NCI-H2107 treated with DMSO at 0.1 percent for 48 hours (cell line): Measurements from ENCODE around the gene LTBP3.

Source experiments
- DNase-seq: peaks from one replicate; lab custom pipeline; 2025; ENCODE audit not compliant: unreplicated experiment; lab: John Stamatoyannopoulos, UW

LTBP3 gene

DNA sequence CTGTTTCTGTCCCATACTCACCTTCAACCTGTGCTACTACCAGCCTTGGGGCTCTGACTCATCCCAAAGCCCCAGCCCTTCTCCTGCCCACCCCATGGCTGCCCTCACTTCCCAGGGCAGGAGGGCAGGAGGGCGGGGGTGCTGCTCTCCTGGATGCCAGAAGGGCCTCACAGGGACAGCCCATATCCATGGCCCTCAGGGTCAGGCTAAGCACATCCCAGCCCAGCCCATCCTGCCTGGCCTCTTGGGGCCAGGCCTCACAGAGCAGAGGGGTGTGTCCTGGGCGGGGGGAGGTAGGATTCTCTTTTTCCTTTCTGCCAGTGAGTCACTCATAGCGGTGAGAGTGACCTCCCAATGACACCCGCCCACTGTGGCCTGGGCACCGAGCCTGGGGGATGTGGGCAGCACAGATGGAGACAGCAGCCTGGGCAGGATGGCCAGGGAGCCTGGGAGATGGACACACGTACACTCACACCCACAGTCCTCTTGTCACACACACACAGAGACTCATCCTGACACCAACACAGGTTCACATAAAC is 2.4 kb downstream of the LTBP3 start:
- DNase-seq: no peak

DNA sequence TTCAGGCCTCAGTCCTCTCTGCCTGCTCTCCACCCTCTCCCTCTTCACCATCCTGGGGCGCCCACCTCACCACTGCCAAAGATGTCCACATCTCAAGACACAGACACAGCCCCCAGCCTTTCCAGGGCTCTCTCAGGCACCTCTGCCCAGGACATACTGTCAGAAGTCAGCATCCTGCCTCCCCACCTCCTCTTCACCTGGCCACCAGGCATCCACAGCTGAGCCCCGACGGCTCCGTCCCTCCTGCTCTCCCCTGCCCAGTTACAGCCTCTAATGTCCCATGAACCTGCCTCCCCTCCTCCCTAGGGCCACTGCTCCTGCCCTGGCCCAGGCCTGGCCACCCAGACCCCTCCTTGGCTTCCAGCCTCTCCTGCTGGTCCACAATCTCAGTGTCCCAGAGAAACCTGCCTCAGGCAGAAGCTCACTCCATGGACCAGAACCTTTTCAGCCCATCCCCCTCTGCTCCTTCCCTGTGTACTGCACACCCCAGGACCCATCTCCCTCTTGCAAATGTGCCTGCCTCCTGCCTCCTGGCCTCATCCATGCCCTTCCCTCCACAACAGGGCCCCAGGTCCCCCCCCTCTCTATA is 3.2 kb downstream of the LTBP3 start:
- DNase-seq: no peak

DNA sequence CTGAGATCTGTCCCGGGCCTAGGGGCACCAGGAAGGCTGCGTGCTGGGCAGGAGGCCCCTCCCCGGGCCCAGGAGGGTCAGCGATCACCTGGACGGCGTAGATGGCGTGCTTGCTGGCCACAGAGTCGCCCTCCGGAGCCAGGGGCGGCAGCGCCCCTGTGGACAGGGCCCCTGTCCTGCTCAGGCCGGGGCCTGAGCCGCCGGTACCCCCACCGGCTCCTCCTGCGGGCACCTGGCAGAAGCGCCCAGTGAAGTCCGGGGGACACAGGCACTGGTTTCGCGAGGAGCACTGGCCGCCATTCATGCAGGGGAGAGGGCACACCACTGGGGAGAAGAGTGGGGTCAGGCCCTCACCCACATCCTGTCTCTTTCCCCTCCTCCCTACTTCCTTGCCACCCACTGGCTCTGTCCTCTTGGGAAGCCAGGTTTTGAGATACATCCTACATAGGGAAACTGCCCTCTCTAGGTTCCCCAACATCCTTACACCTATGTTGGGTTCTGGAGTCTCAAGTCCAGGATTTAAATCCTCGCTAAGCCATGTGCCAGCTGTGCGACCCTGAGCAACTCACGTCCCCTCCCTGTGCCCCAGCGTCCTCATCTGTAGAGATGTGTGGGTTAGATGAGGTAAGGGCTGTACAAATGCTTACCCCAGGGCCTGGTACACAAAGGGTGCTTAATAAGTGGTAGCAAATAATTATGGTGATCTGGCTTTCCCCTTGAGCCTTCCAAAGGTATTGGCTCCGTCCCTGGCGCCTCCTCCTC is 3.9 kb downstream of the LTBP3 start:
- no peak for DNase-seq

GRCh38 chr11:65553301-65554001 is 4.7 kb downstream of the LTBP3 start:
- peak; percentile 60 for DNase-seq

DNA sequence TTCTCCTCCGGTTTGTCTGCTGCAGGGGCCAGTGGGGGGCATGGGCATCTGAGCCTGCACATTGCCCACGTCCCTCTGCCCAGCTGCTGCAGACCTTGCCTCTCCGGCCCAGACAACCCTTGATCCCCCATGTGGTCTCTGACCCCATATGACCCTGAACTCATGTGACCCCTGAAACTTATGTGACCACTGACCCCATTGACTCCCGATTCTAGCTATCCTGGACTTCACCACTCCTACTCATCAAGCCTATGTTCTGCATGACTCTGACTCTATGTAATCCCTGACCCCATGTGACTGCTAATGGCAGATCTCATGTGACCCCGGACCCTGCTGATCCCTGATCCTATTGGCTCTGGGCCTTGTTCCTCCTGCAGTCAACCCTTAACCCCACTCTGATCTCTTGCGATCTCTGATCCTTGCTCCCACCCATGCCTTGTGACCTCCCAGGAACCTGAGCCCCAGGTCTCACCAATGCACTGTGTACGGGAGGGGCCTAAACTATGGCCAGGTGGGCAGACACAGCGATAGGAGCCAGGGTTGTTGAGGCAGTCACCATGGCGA is 5.7 kb downstream of the LTBP3 start:
- no peak for DNase-seq

DNA sequence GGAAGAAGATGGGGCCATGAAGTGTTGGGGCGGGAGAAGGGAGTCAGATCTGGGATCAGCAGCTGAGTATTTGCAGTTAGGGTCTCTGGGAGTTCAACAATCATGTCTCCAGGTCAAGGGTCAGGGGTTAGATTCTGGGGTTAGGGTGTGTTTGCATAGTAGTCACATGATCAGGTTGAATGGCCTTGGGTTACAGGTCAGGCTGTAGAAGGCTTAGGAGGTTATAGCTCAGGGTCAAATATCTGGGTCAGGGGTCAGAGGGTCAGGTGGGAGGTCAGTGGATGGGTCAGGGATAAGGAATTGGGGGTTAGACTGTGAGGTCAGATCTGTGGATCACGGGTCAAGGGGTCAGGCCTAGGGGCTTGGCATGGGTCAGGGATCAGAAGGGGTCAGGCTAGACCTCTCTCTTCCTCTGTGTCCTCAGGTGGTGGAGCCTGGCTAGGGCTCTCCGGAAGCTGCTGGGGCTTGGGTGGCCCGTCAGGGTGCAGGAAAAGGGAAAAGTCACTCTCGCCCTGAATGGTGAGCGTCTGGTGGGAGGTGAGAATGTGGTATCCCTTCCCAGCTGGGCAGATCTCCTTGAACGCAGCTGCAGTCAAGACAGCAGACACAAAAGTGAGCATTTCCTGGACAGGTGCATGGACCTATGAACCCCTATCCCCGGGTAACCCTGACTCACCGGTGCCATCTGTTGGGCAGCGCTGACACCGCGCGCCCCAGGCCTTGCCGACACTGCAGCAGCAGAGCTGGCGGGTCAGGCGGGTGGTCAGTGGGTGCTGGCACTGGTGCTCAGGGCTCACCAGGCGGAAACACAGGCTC is 6.4 kb downstream of the LTBP3 start:
- DNase-seq: peak; percentile 93

- no peak for DNase-seq
Measured at GRCh38 chr11:65549096-65549495, 9.1 kb downstream of the LTBP3 start.

- DNase-seq: no peak
Measured at GRCh38 chr11:65548395-65548794, 9.8 kb downstream of the LTBP3 start.

DNA sequence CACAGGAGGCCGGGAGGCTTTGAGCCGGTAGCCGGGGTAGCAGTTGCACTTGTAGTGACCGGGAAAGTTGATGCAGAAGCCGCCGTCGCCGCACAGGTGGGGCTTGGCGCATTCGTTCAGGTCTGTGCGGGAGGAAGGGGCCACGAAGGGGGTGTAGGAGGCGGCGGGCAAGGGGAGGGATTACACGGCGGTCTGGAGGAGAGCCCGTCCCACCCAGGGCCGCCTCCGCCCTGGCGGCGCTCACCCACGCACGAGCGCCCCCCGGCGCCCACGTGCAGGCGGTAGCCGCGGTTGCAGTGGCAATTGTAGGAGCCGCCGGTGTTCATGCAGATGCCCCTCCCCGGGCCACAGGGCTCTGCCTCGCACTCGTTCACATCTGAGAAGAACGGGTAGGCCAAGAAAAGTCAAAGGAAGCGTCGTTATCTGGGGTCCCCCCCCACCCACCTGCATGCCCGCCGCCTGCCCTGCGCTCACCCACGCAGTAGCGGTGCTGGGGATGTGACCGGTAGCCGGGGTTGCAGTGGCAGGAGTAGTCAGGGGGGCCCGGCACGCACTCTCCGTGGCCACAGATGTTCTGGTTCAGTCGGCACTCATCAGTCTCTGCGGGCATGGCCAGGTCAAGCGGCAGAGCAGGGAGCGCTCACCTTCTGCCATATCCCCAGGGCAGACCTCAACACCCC is 10.6 kb downstream of the LTBP3 start:
- no peak for DNase-seq

GRCh38 chr11:65546217-65546958 is 11.8 kb downstream of the LTBP3 start:
- DNase-seq: peak; percentile 32

DNA sequence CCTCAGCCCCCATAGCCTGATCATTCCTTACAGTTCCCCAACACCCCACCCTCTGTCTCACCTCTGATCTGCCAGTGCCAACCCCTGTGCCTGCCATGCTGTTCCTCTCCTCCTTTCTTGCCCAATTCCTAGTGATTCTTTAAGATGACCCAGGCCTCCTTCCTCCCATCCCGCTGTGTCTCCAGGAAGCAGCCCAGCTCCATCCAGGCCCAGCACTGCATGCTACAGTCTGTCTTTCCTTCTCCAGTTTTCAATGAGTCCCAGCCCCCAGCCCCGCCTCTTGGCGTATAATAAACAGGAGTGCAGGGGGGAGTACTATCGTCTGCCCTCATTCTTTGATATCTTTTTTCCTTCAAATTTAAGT is 12.3 kb downstream of the LTBP3 start:
- DNase-seq: no peak

- DNase-seq: no peak
Measured at GRCh38 chr11:65542738-65543390, 15.3 kb downstream of the LTBP3 start.

GRCh38 chr11:65541093-65541982 is 16.8 kb downstream of the LTBP3 start:
- no peak for DNase-seq

GRCh38 chr11:65540290-65541092 is 17.7 kb downstream of the LTBP3 start:
- DNase-seq: peak; percentile 46

DNA sequence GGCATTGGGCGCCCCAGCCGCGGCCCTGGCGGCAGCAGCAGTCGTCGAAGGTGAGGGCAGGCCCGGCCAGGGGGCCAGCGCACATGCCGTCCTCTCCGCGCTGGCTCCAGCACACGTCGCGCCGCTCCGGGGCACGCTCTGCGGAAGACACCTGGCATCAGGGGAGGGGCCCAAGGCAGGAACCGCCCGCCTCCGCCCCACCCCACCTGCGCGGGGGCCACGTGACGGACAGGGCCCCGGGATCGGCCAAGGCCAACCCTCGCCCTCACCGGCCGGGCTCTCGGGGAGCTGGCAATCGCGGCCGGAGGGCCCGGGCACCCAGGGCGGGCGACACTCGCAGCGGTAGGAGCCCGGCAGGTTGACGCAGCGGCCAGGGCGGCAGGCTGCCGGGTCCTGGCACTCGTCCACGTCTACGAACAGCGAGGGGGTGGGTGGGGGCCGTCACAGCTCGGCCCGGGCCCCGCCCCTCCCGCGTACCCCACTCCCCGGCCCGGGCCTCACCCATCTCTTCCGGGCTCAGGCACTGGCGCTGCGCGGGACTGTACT is 18.3 kb downstream of the LTBP3 start:
- DNase-seq: no peak

DNA sequence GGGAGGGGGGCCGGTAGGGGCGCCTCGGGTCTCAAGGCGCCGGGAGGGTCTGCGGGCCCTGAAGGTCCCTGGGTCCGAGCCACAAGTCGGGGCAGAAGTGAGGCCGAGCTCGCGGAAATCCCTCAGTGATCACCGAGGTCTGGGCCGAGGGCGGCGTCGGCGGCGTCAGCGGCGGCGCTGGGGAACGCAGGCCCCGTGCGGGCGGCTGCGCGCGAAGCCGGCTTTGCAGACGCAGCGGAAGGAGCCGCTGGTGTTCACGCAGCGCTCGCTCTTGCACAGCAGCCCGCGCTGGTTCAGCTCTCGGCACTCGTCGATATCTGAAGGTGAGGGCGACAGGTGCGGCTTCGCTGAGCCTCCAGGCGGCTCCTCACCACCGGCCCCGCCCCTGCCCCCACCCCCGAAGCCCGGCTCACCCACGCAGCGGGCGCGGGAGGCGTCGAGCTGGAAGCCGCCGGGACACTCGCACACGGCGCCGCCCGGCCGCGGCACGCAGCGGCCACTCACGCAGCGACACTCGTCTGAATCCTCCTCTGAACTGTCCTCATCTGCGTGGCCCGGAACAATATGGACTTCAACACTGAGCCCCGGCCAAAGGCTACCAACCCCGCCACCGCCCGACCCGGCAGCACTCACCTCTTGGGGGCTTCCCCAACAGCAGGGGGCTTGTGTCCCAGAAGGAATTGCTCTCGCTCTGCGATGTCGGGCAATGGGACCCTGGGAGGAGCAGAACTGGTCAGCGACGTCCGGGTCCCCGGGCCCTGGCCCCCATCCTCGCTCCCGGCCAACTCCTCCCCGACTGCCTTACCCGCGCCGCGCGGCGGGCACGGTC is 19.0 kb downstream of the LTBP3 start:
- no peak for DNase-seq
